HG02840 (cell line): ENCODE results near the gene RSPO3.
"Not testable (repeated sequence)": the region's sequence is repeated elsewhere in the genome, so short reads cannot be mapped to it uniquely, and the experiment has no call there.

Experiments
- ATAC-seq: cut with Tn5 transposase; IDR thresholded peaks from one replicate; pipeline ENCODE4 v1.9.1; 2021; ENCODE audit warnings: mild to moderate bottlenecking, moderate library complexity, moderate number of reproducible peaks; ENCODE audit not compliant: unreplicated experiment, low FRiP score

The RSPO3 gene, protein sequence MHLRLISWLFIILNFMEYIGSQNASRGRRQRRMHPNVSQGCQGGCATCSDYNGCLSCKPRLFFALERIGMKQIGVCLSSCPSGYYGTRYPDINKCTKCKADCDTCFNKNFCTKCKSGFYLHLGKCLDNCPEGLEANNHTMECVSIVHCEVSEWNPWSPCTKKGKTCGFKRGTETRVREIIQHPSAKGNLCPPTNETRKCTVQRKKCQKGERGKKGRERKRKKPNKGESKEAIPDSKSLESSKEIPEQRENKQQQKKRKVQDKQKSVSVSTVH

GRCh38 chr6:127118298-127119101, at the start of gene RSPO3:
Gene RSPO3 (plus strand): TSS chr6:127118671. CDS start chr6:127119193, 522 bp downstream.
- ATAC-seq: no peak

GRCh38 chr6:127069659-127070279, 48.7 kb upstream of the RSPO3 start:
- no peak for ATAC-seq

GRCh38 chr6:127073222-127073621, 45.2 kb upstream of the RSPO3 start:
- peak; percentile 87 for ATAC-seq

DNA sequence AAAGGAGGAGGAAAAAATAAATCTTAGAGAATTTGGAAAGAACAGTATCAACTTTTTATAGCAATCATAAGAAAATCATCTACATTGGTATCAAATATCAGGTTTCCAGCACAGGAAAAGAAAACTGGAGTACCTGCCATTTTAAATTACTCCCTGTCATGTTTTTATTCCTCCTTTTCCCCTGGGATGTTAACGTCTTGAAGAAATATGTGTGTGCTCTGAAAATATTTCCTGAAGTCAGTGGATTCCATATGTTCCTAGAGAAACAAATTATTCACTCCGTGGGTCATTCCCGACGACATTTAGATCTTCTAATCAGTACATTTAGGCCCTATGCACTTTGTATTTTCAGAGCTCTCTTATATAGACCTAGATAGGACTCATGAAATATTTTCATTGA, 42.0 kb upstream of the RSPO3 start:
- no peak for ATAC-seq

DNA sequence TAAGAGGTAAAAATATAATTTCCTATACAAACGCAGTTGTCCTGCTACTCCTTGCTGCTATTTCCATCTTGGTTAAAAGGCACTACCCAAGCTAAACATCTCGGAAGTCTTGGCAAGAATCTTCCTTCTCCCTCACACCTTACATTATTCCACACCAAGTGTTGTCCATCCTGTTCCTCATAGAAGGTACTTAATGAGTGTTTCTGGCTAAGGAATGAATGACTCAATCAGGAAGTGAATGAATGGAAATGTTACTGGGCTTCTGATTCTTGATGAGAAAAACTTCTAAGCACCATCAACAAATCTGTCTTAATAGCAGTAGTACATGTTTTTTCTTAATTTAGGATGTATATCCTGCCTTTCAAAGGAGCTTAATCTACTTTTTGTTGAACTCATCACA, 40.6 kb upstream of the RSPO3 start:
- ATAC-seq: no peak

GRCh38 chr6:127078669-127079068, 39.8 kb upstream of the RSPO3 start:
- ATAC-seq: no peak

- ATAC-seq: no peak
Observed at GRCh38 chr6:127079681-127080080, 38.8 kb upstream of the RSPO3 start.

GRCh38 chr6:127080081-127080480, 38.4 kb upstream of the RSPO3 start:
- ATAC-seq: no peak

DNA sequence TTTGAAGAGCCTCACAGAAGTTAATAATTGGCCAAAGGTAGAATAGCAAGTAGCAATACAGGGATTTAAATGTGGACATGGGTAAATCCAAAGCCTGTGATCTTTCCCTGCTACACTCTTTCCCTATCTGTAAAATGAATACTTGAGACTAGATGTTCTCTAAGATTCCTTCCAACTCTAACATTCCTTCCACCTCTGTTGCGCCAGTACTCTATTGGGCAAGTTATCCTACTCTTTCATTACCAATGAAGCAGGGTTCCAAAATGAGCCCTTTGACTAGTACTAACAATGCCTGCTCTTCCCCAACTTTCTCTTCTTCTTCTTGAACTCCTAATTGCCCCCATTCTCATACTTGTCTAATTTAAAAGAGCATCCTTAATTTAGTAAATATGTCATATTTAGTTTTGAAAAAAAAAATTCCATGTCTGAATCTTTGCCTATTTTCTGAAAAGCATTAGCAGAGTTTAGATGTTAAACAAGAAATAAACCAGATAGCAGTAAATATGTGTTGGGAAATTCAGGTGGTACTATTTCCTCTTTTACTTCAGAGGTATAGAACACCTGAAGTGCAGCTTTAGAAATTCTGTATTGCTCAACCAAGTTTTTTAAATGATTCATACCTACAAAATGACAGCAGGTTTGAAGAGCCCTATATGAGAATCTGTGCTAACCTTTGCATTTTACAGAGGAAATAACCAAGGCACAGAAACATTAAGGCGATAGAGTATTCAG, 35.1 kb upstream of the RSPO3 start:
- no peak for ATAC-seq

DNA sequence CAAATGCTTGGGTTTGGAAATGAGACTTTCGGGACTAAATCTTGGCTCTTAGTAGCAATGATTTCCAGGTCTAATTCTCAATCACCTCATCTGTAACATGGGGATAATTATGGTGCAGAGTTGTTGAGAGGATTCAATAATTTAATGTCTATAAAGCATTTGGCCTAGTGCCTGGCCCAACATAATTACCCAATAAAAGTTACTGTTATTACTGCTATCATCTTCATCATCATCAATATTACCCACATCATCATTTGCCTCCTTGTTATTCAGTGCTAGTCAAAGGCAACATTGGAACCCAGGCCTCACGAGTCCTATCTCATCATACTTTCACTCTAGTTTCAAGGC, 34.5 kb upstream of the RSPO3 start:
- no peak for ATAC-seq

DNA sequence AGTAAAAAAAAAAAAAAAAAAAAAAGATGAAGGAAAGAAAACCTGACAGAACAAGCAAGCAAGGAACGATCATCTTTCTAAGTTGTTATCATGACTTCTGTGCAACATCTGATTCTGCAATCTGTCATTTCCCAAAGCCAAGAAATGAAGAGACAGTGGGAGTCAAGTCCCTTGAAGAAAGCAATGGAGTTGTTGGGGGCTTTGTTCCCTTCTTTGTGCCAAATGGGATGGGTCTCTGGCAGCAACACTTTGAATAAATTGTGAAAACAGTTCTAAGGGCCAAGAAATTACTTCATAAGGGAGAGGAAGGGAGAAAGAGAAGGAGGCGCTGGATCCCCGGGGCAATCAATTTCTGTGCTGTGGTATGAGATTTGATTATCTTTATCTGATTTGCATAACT, 33.3 kb upstream of the RSPO3 start:
- ATAC-seq: no peak

- no peak for ATAC-seq
Observed at GRCh38 chr6:127090051-127090450, 28.4 kb upstream of the RSPO3 start.

DNA sequence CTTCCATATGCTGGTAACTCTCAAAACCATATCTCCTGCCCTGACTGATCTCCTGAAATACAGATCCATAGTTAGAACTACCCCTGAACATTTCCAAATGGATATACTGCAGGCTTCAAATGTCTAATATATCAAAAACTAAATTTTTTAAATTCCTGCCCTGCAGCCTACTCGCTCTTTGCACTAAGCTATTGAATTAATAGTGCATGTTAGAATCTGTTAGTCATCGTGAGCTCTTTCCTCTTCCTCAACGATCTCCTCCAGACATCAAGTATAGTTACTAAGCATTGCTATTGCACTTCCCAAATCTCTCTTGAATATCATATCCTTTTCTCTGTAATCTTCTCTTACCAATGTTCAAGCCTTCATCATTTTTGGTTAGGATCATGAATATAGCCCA, 26.0 kb upstream of the RSPO3 start:
- no peak for ATAC-seq

GRCh38 chr6:127094791-127095190, 23.7 kb upstream of the RSPO3 start:
- no peak for ATAC-seq

- ATAC-seq: no peak
Observed at GRCh38 chr6:127096167-127096566, 22.3 kb upstream of the RSPO3 start.

- ATAC-seq: not testable (repeated sequence)
Observed at GRCh38 chr6:127097442-127097841, 21.0 kb upstream of the RSPO3 start.

DNA sequence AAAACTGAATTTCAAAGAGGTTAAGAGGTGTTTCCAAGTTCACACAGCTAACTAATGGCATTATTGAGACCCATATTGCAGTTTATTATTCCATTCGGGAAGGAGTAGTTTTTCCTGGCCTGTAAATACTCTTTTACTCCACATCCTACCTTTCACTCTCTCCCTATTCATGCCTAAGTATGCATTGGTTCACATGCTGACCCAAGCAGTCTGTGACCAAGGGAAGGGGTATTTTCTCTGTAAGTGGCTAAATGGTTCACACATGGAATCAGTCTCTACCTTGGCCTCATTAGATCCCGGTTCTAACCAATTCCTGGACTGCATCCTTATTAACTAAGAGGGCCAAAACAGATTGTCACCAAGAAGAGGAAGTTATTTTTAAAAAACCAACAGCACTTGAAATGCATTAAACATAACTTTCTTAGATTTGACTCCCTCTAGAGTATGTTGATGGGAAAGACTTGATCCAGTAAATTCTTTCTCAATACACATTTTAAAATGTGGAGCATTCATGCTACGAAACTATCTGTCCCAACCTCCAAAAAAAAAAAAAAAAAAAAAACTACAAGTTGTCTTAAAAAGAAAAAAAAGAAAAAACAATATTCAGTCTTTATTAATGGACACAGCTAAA, 17.8 kb upstream of the RSPO3 start:
- no peak for ATAC-seq

GRCh38 chr6:127102299-127102698, 16.2 kb upstream of the RSPO3 start:
- no peak for ATAC-seq

DNA sequence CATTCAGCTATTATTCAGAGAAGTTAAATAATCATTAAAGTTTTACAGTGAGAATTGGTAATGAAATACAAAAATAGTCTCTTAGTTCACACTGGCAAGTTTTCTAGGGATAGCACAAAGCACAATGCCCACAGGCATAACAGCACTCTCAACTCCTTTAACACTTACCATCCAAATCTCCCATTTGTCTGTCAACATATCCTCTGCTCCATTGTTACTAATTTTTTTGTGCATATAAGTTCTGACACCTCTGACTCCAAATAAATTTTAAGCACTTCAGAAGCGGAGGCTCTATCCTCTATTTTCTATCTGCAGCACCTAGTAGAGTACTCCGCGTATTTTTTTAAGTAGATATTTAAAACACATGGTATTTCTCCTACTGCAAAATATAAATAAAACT, 15.6 kb upstream of the RSPO3 start:
- ATAC-seq: no peak

- no peak for ATAC-seq
Observed at GRCh38 chr6:127103482-127103881, 15.0 kb upstream of the RSPO3 start.

GRCh38 chr6:127107916-127108315, 10.6 kb upstream of the RSPO3 start:
- no peak for ATAC-seq
